Stimulated activated naive B cell treated with anti-CD40 and anti-IgM and Interleukin-4, amounts not matched to agents 10 μg/mL and 1 μg/mL and 100 μg/mL, for 72 hours (primary cell): ENCODE data around the gene SLC8A2.

Source experiments
- ATAC-seq, 2 donors: fragments of 150-1000 bp; cut with Tn5 transposase; replicated peaks; 2 replicates each; pipeline ENCODE4 v1.10.0; 2021; ENCODE audit warnings: moderate library complexity in 1 of 2
- DNase-seq: peaks from one replicate; pipeline ENCODE4 v3.0.0; 2021
- H3K27ac Mint-ChIP-seq: one replicate; pipeline ENCODE4 v1.8.0; 2022; ENCODE audit warnings: mild to moderate bottlenecking, mixed read lengths
- H3K27me3 Mint-ChIP-seq, 2 donors: one replicate each; pipeline ENCODE4 v1.8.0; 2022; ENCODE audit warnings: mixed read lengths in 2 of 2
- H3K36me3 Mint-ChIP-seq, 2 donors: one replicate each; pipeline ENCODE4 v1.8.0; 2022; ENCODE audit warnings: mixed read lengths in 2 of 2, mild to moderate bottlenecking in 1 of 2
- H3K4me1 Mint-ChIP-seq, 2 donors: one replicate each; pipeline ENCODE4 v1.8.0; 2022; ENCODE audit warnings: mixed read lengths in 2 of 2, mild to moderate bottlenecking in 1 of 2
- H3K4me3 Mint-ChIP-seq, 2 donors: one replicate each; pipeline ENCODE4 v1.8.0; 2022; ENCODE audit warnings: mild to moderate bottlenecking in 2 of 2, mixed read lengths in 2 of 2, moderate library complexity in 1 of 2
- H3K9me3 Mint-ChIP-seq, 2 donors: one replicate each; pipeline ENCODE4 v1.8.0; 2022; ENCODE audit warnings: mixed read lengths in 2 of 2, mild to moderate bottlenecking in 1 of 2

SLC8A2 gene

DNA sequence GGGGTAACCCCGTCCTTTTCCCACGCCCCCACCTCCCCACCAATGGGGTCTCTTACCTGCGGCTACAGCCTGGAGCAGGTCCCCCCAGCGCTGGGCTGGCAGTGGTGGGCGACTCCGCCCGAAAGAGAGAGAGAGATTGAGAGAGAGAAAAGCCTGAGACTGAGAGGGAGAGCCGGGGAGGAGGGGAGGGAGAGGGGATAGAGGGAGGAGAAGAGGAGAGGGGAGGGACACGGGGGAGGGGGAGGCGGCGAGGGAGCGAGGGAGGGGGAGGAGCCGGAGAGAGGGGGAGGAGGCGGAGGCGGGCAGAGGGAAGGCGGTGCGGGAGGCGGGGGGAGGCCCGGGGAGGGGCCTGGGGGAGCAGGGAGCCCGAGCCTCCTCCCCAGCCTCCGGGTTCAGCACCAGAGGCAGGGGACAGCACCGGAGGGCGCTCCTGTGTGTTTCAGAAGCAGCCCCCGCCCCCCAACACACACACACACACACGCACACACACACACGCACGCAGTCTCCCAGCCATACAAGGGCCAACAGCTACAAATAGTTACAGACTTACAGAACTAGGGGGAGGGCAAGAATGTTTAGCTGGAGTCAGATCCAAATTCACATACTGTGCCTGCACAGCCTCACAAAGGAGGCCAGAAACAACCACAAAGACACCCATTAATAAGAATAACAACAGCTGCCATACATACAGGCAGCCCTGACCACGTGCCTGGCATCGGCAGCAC, at the start of gene SLC8A2:
Gene SLC8A2, minus strand, starts transcription at position 161 of the 725 bp plus-strand sequence. CDS start 5,490 bp downstream, outside the sequence.
- peaks cover 56 to 61% of the 10 kb centered on the region in 2 donors for H3K27me3 Mint-ChIP-seq
- no peak for DNase-seq
- ATAC-seq: peak; percentile 33 to 36
- H3K4me1 Mint-ChIP-seq: peaks cover 13 to 25% of the 10 kb centered on the region in 2 donors
- H3K4me3 Mint-ChIP-seq: peak within 1 kb of the TSS; percentile 48 to 58
- no peak within 1 kb of the TSS for H3K27ac Mint-ChIP-seq
- H3K36me3 Mint-ChIP-seq: peaks cover 4 to 10% of the 10 kb centered on the region in 2 donors
- H3K9me3 Mint-ChIP-seq: no peaks in the 10 kb centered on the region

GRCh38 chr19:47520839-47521238, 49.1 kb upstream of the SLC8A2 start:
- DNase-seq: no peak
- no peak overlapping the region for H3K4me3 Mint-ChIP-seq
- no peaks in the 10 kb centered on the region for H3K9me3 Mint-ChIP-seq
- no peak overlapping the region for H3K27ac Mint-ChIP-seq
- no peak for ATAC-seq
- H3K27me3 Mint-ChIP-seq: peaks cover 21 to 33% of the 10 kb centered on the region in 2 donors
- H3K36me3 Mint-ChIP-seq: no peaks in the 10 kb centered on the region
- H3K4me1 Mint-ChIP-seq: peaks cover 31 to 62% of the 10 kb centered on the region in 2 donors

DNA sequence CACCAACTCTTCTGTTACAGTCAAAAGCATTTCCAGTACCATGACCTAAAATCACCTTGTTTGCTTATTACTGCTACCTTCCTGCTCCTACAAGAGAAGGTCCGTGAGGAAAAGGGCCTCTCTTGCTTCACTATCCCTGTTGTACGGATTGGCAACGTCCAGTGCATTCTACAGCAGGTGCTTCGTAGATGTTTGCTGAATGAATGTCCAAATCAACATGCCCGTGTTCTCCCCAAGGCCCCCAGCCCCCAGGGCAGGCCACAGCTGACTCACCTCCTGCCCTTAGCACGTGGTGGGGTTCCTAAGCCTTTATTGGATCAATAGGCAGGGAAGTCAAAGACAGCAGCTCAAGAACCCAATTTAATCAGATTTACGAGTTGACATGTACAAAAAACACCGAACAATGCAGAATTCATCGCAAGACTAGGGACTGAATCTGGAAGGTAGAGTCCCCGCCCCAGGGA, 48.7 kb upstream of the SLC8A2 start:
- DNase-seq (no peak), ATAC-seq (no peak)
- no peaks in the 10 kb centered on the region for H3K9me3 Mint-ChIP-seq
- H3K4me1 Mint-ChIP-seq: peaks cover 33 to 67% of the 10 kb centered on the region in 2 donors
- H3K36me3 Mint-ChIP-seq: no peaks in the 10 kb centered on the region
- peak overlapping the region; percentile 62 for H3K27ac Mint-ChIP-seq
- H3K27me3 Mint-ChIP-seq: peaks cover 21 to 33% of the 10 kb centered on the region in 2 donors
- no peak overlapping the region for H3K4me3 Mint-ChIP-seq

- peak overlapping the region in 1 of 2 donors; percentile 0 for H3K4me3 Mint-ChIP-seq
- ATAC-seq (no peak), DNase-seq (no peak)
- no peaks in the 10 kb centered on the region for H3K9me3 Mint-ChIP-seq
- peaks cover 41 to 78% of the 10 kb centered on the region in 2 donors for H3K4me1 Mint-ChIP-seq
- peaks cover 16 to 29% of the 10 kb centered on the region in 2 donors for H3K27me3 Mint-ChIP-seq
- peaks cover 6 to 10% of the 10 kb centered on the region in 2 donors for H3K36me3 Mint-ChIP-seq
- H3K27ac Mint-ChIP-seq: no peak overlapping the region
Measured at GRCh38 chr19:47518854-47519253, 47.2 kb upstream of the SLC8A2 start.

DNA sequence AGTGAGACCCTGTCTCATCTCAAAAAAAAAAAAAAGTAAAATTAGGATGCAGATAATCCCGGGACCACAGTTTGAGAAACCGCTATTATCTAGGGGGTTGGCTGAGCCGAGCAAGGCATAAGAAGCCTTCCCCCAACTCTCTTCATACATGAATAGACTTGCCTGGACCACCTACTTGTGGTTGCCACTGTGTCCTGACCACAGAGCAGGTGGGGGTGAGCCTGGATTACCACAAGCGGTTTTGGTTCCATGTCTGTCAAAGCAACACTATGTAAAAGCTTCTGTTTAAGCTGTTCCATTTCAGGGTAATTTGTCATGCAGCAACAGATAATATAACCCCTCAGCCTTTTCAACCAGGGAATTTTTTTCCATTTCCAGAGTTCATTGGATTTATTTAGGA, 46.4 kb upstream of the SLC8A2 start:
- H3K27me3 Mint-ChIP-seq: peaks cover 9 to 22% of the 10 kb centered on the region in 2 donors
- DNase-seq: peak; percentile 81
- ATAC-seq: peak; percentile 46 to 54
- no peaks in the 10 kb centered on the region for H3K9me3 Mint-ChIP-seq
- peaks cover 6 to 11% of the 10 kb centered on the region in 2 donors for H3K36me3 Mint-ChIP-seq
- H3K4me1 Mint-ChIP-seq: peaks cover 41 to 78% of the 10 kb centered on the region in 2 donors
- peak overlapping the region; percentile 39 to 41 for H3K4me3 Mint-ChIP-seq
- H3K27ac Mint-ChIP-seq: peak overlapping the region; percentile 82

DNA sequence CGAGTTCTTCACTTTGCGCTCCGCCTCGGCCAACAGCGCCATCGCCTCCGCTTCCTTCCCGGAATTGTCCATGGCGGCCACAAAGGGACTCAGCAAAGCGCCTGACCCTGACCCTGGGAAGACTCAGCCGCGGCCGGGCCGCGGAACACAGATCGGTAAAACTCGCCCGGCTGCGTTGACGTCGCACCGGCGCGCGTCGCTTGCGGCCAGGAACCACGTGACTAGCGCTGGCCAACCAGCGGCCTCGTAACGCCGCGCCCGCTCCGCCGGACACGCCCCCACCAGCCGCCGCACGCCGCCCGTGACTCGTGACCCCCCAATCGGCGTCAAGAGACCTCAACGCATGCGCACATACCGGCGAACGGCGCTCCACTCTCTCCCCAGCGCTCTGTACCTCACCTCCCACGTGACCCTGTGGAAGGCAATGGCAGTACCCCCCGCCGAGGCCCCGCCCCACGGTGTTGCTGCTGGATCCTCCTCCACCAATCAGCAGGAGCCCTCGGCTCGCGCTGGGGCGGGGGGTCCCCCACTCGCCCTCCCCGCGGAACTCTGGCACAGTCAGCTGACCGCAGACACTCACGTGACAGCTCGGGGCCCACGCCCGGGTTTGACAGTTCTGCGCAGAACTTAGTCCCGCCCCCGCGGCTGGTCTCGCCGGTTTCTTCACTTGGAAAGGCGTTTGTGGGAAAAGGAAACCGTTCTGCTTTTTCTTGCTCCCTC, 43.3 kb upstream of the SLC8A2 start, which contains the start of gene NAPA:
Gene NAPA, minus strand, starts transcription at position 195 of the 720 bp plus-strand sequence. Its CDS starts 123 bp downstream, at position 72.
- peak within 1 kb of the TSS; percentile 89 to 97 for H3K4me3 Mint-ChIP-seq
- ATAC-seq (peak; percentile 90 to 91), DNase-seq (peak; percentile 100)
- peaks cover 16 to 38% of the 10 kb centered on the region in 2 donors for H3K36me3 Mint-ChIP-seq
- H3K9me3 Mint-ChIP-seq: no peaks in the 10 kb centered on the region
- H3K27me3 Mint-ChIP-seq: peaks cover 0 to under 1% of the 10 kb centered on the region in 2 donors
- peak within 1 kb of the TSS; percentile 99 for H3K27ac Mint-ChIP-seq
- peaks cover 53 to 95% of the 10 kb centered on the region in 2 donors for H3K4me1 Mint-ChIP-seq

GRCh38 chr19:47514151-47514868, 42.6 kb upstream of the SLC8A2 start:
- peaks cover 20 to 43% of the 10 kb centered on the region in 2 donors for H3K36me3 Mint-ChIP-seq
- H3K4me3 Mint-ChIP-seq: peak overlapping the region; percentile 89 to 97
- H3K9me3 Mint-ChIP-seq: no peaks in the 10 kb centered on the region
- H3K27me3 Mint-ChIP-seq: no peaks in the 10 kb centered on the region
- peaks cover 56 to 93% of the 10 kb centered on the region in 2 donors for H3K4me1 Mint-ChIP-seq
- peak; percentile 4 to 7 for ATAC-seq
- H3K27ac Mint-ChIP-seq: peak overlapping the region; percentile 99
- no peak for DNase-seq

DNA sequence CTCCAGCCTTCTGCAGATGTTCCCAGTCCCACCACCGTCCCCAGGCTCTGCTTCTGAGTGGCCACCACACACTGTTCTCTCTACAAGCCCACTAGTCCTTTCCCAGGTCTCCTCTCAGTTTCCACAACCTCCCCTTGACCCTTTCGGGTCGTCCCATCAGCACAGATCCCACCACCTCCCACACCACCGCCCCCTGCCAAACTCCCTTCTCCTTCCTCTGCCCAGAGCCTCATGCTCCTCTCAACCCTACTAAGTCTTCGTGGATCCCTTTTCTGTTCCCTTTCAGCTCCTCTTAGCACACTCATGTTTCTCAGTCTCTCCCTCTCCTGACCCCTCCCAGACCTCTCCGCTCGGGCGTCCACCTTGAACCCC, 41.2 kb upstream of the SLC8A2 start:
- no peak for ATAC-seq
- Mint-ChIP-seq H3K4me1 (peaks cover 45 to 80% of the 10 kb centered on the region in 2 donors), H3K4me3 (peak overlapping the region; percentile 89 to 97), H3K27me3 (no peaks in the 10 kb centered on the region), H3K27ac (peak overlapping the region; percentile 99), H3K36me3 (peaks cover 20 to 43% of the 10 kb centered on the region in 2 donors), H3K9me3 (no peaks in the 10 kb centered on the region)
- DNase-seq: no peak

GRCh38 chr19:47512183-47512947, 40.7 kb upstream of the SLC8A2 start:
- peak overlapping the region; percentile 99 for H3K27ac Mint-ChIP-seq
- no peak for DNase-seq
- no peak for ATAC-seq
- H3K4me1 Mint-ChIP-seq: peaks cover 44 to 80% of the 10 kb centered on the region in 2 donors
- H3K27me3 Mint-ChIP-seq: no peaks in the 10 kb centered on the region
- no peaks in the 10 kb centered on the region for H3K9me3 Mint-ChIP-seq
- peaks cover 20 to 43% of the 10 kb centered on the region in 2 donors for H3K36me3 Mint-ChIP-seq
- H3K4me3 Mint-ChIP-seq: peak overlapping the region; percentile 89 to 97

DNA sequence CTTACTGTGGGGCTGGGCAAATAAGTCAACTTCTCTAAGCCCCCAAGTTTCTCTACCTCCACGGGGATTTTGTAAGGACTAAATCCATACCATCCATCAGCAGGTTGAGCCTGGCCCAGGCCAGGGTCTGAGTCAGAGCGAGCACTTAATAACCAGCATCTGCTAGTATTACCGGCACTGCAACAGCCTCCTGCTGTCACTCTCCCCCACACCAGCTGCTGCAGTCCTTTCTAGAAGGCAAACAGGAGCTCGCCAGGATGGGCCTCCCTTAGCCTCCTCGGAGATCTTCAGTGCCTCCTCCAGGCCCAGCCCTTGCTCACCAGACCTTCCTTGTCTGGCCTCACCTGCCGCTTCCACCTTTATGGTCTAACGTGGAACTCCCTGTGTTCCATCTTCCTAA, 40.0 kb upstream of the SLC8A2 start:
- ATAC-seq (no peak), DNase-seq (no peak)
- Mint-ChIP-seq H3K27me3 (no peaks in the 10 kb centered on the region), H3K4me1 (peaks cover 39 to 73% of the 10 kb centered on the region in 2 donors), H3K4me3 (no peak overlapping the region), H3K36me3 (peaks cover 22 to 43% of the 10 kb centered on the region in 2 donors), H3K9me3 (no peaks in the 10 kb centered on the region), H3K27ac (no peak overlapping the region)

DNA sequence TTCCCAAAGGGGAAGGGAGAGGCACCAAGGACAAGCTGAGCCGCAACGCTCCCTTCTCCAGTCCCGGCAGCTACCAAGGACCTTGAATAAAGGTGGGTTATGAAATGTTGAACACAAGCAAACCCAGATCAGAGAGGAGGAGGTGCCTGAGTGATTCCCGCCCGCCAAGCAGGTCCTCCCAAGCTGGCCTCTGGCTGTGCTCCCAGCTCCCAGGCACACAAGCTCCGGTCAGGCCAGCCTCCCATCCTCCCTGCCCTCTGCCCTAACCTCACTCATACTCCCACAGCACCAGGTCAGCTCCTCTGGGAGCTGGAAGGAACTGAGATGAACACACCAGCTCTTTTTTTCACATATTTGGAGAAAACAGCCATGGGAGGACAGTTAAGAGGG, 39.4 kb upstream of the SLC8A2 start:
- H3K4me1 Mint-ChIP-seq: peaks cover 37 to 73% of the 10 kb centered on the region in 2 donors
- no peak for ATAC-seq
- DNase-seq: no peak
- no peak overlapping the region for H3K27ac Mint-ChIP-seq
- no peaks in the 10 kb centered on the region for H3K27me3 Mint-ChIP-seq
- H3K9me3 Mint-ChIP-seq: no peaks in the 10 kb centered on the region
- H3K36me3 Mint-ChIP-seq: peaks cover 22 to 43% of the 10 kb centered on the region in 2 donors
- no peak overlapping the region for H3K4me3 Mint-ChIP-seq

- DNase-seq (no peak), ATAC-seq (no peak)
- no peak overlapping the region for H3K27ac Mint-ChIP-seq
- H3K9me3 Mint-ChIP-seq: no peaks in the 10 kb centered on the region
- H3K4me3 Mint-ChIP-seq: no peak overlapping the region
- H3K36me3 Mint-ChIP-seq: peaks cover 22 to 43% of the 10 kb centered on the region in 2 donors
- no peaks in the 10 kb centered on the region for H3K27me3 Mint-ChIP-seq
- peaks cover 35 to 71% of the 10 kb centered on the region in 2 donors for H3K4me1 Mint-ChIP-seq
Measured at GRCh38 chr19:47510516-47511127, 38.9 kb upstream of the SLC8A2 start.

DNA sequence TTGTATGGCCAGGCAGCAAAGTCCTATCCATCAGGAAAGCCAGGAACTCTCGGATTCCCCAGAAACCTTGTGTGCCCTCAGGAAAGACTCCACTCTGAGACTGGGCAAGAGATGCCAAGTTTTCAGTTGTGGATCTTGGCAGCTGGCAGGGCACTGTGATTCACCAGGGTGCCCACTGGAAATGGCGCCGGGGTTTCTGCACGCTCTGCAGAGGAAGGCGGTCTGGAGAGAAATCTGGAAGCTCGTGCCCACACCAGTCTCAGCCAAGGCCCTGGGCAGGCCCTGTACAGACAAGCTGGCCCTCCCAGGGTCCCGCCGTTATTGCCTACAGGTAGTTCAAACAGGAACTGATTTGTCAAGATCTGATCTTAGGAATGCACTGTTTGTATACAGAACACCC, 38.3 kb upstream of the SLC8A2 start:
- Mint-ChIP-seq H3K27me3 (no peaks in the 10 kb centered on the region), H3K4me1 (peaks cover 34 to 74% of the 10 kb centered on the region in 2 donors), H3K9me3 (no peaks in the 10 kb centered on the region), H3K36me3 (peaks cover 24 to 44% of the 10 kb centered on the region in 2 donors), H3K4me3 (no peak overlapping the region), H3K27ac (no peak overlapping the region)
- no peak for DNase-seq
- ATAC-seq: no peak
